Neutrophil (primary cell): ENCODE data around the gene MEGF6.

Experiments
- H3K27ac ChIP-seq: fragments of 200-600 bp; sonication (generic); 2 replicates; pipeline ENCODE4 v1.5.1; 2016; ENCODE audit warnings: mild to moderate bottlenecking, moderate library complexity
- H3K27me3 ChIP-seq: fragments of 200-600 bp; sonication (generic); 2 replicates; pipeline ENCODE4 v1.6.0; 2016; ENCODE audit warnings: mild to moderate bottlenecking
- H3K36me3 ChIP-seq: fragments of 200-600 bp; sonication (generic); 2 replicates; pipeline ENCODE4 v1.5.1; 2017
- H3K4me1 ChIP-seq, 2 experiments: fragments of 200-600 bp in 1 of 2; sonication (generic) in 1 of 2; 1 replicate in 1 of 2; 2 replicates in 1 of 2; pipeline versions ENCODE4 v1.5.1 to v1.6.1; 2013 to 2016; ENCODE audit warnings: low read depth in 1 of 2, low read length in 1 of 2, mild to moderate bottlenecking in 1 of 2, moderate library complexity in 1 of 2; ENCODE audit not compliant: control insufficient read depth in 1 of 2, insufficient read depth in 1 of 2
- H3K4me3 ChIP-seq, 2 experiments: fragments of 200-600 bp in 1 of 2; sonication (generic) in 1 of 2; 1 replicate in 1 of 2; 2 replicates in 1 of 2; pipeline ENCODE4 v1.5.1; 2013 to 2016; ENCODE audit warnings: low read depth in 1 of 2, low read length in 1 of 2, mild to moderate bottlenecking in 1 of 2, moderate library complexity in 1 of 2
- H3K9me3 ChIP-seq: fragments of 200-600 bp; sonication (generic); 2 replicates; pipeline ENCODE4 v1.5.1; 2016
- CTCF ChIP-seq: fragments of 200-600 bp; sonication (generic); IDR thresholded peaks from 2 replicates; pipeline ENCODE4 v1.5.1; 2016; ENCODE audit warnings: antibody characterized with exemption

Gene MEGF6

GRCh38 chr1:3614755-3615742 is 3.7 kb upstream of the MEGF6 start:
- H3K4me3 ChIP-seq = no peak overlapping the region
- H3K4me1 ChIP-seq = peaks cover 24 to 30% of the 10 kb centered on the region in 2 experiments
- no peaks in the 10 kb centered on the region for H3K9me3 ChIP-seq
- H3K27me3 ChIP-seq = peaks cover 48% of the 10 kb centered on the region
- no peaks in the 10 kb centered on the region for H3K36me3 ChIP-seq
- no peak for TF ChIP-seq CTCF
- H3K27ac ChIP-seq = no peak overlapping the region

- Histone ChIP-seq H3K4me3 (peak overlapping the region; percentile 41 to 70), H3K36me3 (no peaks in the 10 kb centered on the region), H3K9me3 (no peaks in the 10 kb centered on the region), H3K27me3 (peaks cover 54% of the 10 kb centered on the region), H3K4me1 (peaks cover 32 to 37% of the 10 kb centered on the region in 2 experiments), H3K27ac (no peak overlapping the region)
- TF ChIP-seq CTCF = no peak
Measured at GRCh38 chr1:3612123-3612522, 815 bp upstream of the MEGF6 start.

GRCh38 chr1:3610527-3611169 is 660 bp downstream of the MEGF6 start:
- H3K36me3 ChIP-seq = no peaks in the 10 kb centered on the region
- H3K4me3 ChIP-seq = peak overlapping the region; percentile 47 to 70
- no peaks in the 10 kb centered on the region for H3K9me3 ChIP-seq
- H3K27ac ChIP-seq = no peak overlapping the region
- TF ChIP-seq CTCF = no peak
- peaks cover 32 to 37% of the 10 kb centered on the region in 2 experiments for H3K4me1 ChIP-seq
- peaks cover 51% of the 10 kb centered on the region for H3K27me3 ChIP-seq

GRCh38 chr1:3609769-3610526 is 1.4 kb downstream of the MEGF6 start:
- no peaks in the 10 kb centered on the region for H3K36me3 ChIP-seq
- H3K4me3 ChIP-seq = peak overlapping the region in 1 of 2 experiments; percentile 70
- H3K27me3 ChIP-seq = peaks cover 47% of the 10 kb centered on the region
- peaks cover 32 to 37% of the 10 kb centered on the region in 2 experiments for H3K4me1 ChIP-seq
- H3K9me3 ChIP-seq = no peaks in the 10 kb centered on the region
- H3K27ac ChIP-seq = no peak overlapping the region
- TF ChIP-seq CTCF = no peak

GRCh38 chr1:3609016-3609768 is 2.1 kb downstream of the MEGF6 start:
- H3K36me3 ChIP-seq = no peaks in the 10 kb centered on the region
- no peaks in the 10 kb centered on the region for H3K9me3 ChIP-seq
- peaks cover 35 to 43% of the 10 kb centered on the region in 2 experiments for H3K4me1 ChIP-seq
- no peak overlapping the region for H3K4me3 ChIP-seq
- no peak overlapping the region for H3K27ac ChIP-seq
- H3K27me3 ChIP-seq = peaks cover 47% of the 10 kb centered on the region
- no peak for TF ChIP-seq CTCF
